Measurements from ENCODE around the gene TBC1D16. TPM values are rescaled to one million over a fixed set of nuclear protein-coding genes. Genes with fewer than 3 reads are reported as not detected.

The TBC1D16 gene
- total RNA-seq, 1 experiment from 2014 or later: 85.8 TPM

- no peaks in the 10 kb centered on the region for H3K79me1 ChIP-seq (ENCODE audit: insufficient read depth, low read depth, low read length, poor library complexity, severe bottlenecking)
- no CpG with 5 or more reads among the region's 17 CpGs for WGBS (ENCODE audit: extremely low coverage, insufficient read length, low lambda C conversion rate)
- H3K9me3 Mint-ChIP-seq: no peaks in the 10 kb centered on the region
- peak; percentile 93 for DNase-seq
- H3K4me2 ChIP-seq (ENCODE audit: insufficient read depth, insufficient read length, low read length): no peak overlapping the region
- H3K9me3 ChIP-seq (ENCODE audit: control insufficient read depth, low read depth, low read length): no peaks in the 10 kb centered on the region
- no peak overlapping the region for H2BK20ac ChIP-seq (ENCODE audit: low read depth, low read length, poor library complexity, severe bottlenecking)
- no peak overlapping the region; a peak in 1 of 7 replicates for H3K27ac Mint-ChIP-seq
- no peaks in the 10 kb centered on the region for H3K4me1 ChIP-seq (ENCODE audit: insufficient read depth, low read length)
- H4K20me1 ChIP-seq (ENCODE audit: control insufficient read depth, insufficient read depth, insufficient read length): no peaks in the 10 kb centered on the region
- no peak overlapping the region for H3K23ac ChIP-seq (ENCODE audit: insufficient read length, low read depth, low read length)
- peaks cover 7 to 25% (median 16%) of the 10 kb centered on the region in 3 experiments; a peak in 6 of 7 replicates for H3K36me3 Mint-ChIP-seq (ENCODE audit: insufficient read depth in 1 of 3, low read depth in 3 of 3)
- no peak overlapping the region for H4K8ac ChIP-seq (replicated peaks; ENCODE audit: insufficient read length, low read depth, low read length)
- H3K79me2 ChIP-seq (ENCODE audit: insufficient read depth, low read length): peaks cover 1% of the 10 kb centered on the region; the same call in 1 of the 2 replicates
- H4K5ac ChIP-seq (ENCODE audit: insufficient read length, low read depth, low read length): no peak overlapping the region
- H2BK5ac ChIP-seq (ENCODE audit: insufficient read length, low read length): no peak overlapping the region
- H2AK5ac ChIP-seq (ENCODE audit: insufficient read length, low read length): no peak overlapping the region
- no peak overlapping the region for H2BK12ac ChIP-seq (ENCODE audit: insufficient read length, low read depth, low read length)
- no peak overlapping the region for H4K91ac ChIP-seq (ENCODE audit: insufficient read length, low read depth, low read length)
- no peak overlapping the region for H3K4me3 Mint-ChIP-seq
- H2BK15ac ChIP-seq (ENCODE audit: low read depth, low read length): no peak overlapping the region
- H3K27me3 ChIP-seq (ENCODE audit: insufficient read depth, low read length): no peaks in the 10 kb centered on the region
- H3K27me3 Mint-ChIP-seq (ENCODE audit: low read depth): no peaks in the 10 kb centered on the region
- peaks cover 5% of the 10 kb centered on the region for H3K23me2 ChIP-seq (ENCODE audit: insufficient read length, low read depth, low read length, poor library complexity, severe bottlenecking)
- TF ChIP-seq CTCF (conservative IDR thresholded peaks at IDR 0.05): peak; percentile 97
- no peak overlapping the region for H3K56ac ChIP-seq (ENCODE audit: insufficient read length, low read depth, low read length)
- H3K4ac ChIP-seq (ENCODE audit: low read depth, low read length): no peak overlapping the region
- no peak overlapping the region for H3K9ac ChIP-seq (ENCODE audit: extremely low read depth, insufficient read length, low read length)
- H3K14ac ChIP-seq (ENCODE audit: insufficient read depth, low read length): no peak overlapping the region
- no peak overlapping the region for H3T11ph ChIP-seq (ENCODE audit: low read length)
- no peak overlapping the region for H3K18ac ChIP-seq (ENCODE audit: insufficient read length, low read depth, low read length)
- no peak overlapping the region for H3K27ac ChIP-seq (ENCODE audit: insufficient read length, low read depth, low read length)
- peaks cover 10 to 19% of the 10 kb centered on the region in 2 experiments; a peak in 3 of 4 replicates for H3K4me1 Mint-ChIP-seq
- no peak overlapping the region for H2BK120ac ChIP-seq (ENCODE audit: low read depth, low read length, poor library complexity, severe bottlenecking)
- no peak overlapping the region for H2AFZ ChIP-seq (ENCODE audit: low read length)
These were observed 27.3 kb downstream of the TBC1D16 start for GRCh38 chr17:80008383-80008840.
